Measurements from ENCODE around the gene RPS6KA2.

DNA sequence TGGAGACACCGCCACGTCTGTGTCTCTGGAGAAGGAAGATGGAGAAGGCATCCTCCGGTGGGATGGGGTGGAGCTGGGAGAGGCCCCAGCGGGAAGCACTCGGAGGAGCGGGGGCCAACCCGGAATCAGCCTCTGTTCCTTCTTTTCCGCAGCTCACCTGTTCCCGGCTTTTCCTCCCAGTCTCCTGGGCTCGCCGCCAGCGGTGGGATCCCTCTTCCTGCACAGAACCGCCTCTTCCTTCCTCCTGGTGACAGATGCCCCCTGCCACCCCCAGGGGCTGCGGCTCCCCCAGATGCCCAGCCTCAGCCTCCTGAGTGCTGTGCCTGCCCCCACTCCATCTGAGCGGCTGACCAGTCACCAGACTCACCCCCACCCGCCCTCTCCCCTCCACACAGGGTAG, 63.9 kb downstream of the RPS6KA2 start:
- TF ChIP-seq, protein P1, sequence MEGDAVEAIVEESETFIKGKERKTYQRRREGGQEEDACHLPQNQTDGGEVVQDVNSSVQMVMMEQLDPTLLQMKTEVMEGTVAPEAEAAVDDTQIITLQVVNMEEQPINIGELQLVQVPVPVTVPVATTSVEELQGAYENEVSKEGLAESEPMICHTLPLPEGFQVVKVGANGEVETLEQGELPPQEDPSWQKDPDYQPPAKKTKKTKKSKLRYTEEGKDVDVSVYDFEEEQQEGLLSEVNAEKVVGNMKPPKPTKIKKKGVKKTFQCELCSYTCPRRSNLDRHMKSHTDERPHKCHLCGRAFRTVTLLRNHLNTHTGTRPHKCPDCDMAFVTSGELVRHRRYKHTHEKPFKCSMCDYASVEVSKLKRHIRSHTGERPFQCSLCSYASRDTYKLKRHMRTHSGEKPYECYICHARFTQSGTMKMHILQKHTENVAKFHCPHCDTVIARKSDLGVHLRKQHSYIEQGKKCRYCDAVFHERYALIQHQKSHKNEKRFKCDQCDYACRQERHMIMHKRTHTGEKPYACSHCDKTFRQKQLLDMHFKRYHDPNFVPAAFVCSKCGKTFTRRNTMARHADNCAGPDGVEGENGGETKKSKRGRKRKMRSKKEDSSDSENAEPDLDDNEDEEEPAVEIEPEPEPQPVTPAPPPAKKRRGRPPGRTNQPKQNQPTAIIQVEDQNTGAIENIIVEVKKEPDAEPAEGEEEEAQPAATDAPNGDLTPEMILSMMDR (IDR thresholded peaks at IDR 0.05; ENCODE audit: borderline replicate concordance, extremely low read depth, low read length, poor library complexity, severe bottlenecking), result no peak
- TF ChIP-seq EZH2 (IDR thresholded peaks at IDR 0.05; ENCODE audit: borderline replicate concordance, low read depth, low read length, severe bottlenecking), result no peak
